NCI-H2227 (cell line): Measurements from ENCODE around the gene NFKBIZ.
"Not testable (repeated sequence)": the region's sequence is repeated elsewhere in the genome, so short reads cannot be mapped to it uniquely, and the experiment has no call there.

Source experiments
- DNase-seq: peaks from one replicate; lab custom pipeline; 2025; ENCODE audit not compliant: unreplicated experiment; lab: John Stamatoyannopoulos, UW

The NFKBIZ gene

DNA sequence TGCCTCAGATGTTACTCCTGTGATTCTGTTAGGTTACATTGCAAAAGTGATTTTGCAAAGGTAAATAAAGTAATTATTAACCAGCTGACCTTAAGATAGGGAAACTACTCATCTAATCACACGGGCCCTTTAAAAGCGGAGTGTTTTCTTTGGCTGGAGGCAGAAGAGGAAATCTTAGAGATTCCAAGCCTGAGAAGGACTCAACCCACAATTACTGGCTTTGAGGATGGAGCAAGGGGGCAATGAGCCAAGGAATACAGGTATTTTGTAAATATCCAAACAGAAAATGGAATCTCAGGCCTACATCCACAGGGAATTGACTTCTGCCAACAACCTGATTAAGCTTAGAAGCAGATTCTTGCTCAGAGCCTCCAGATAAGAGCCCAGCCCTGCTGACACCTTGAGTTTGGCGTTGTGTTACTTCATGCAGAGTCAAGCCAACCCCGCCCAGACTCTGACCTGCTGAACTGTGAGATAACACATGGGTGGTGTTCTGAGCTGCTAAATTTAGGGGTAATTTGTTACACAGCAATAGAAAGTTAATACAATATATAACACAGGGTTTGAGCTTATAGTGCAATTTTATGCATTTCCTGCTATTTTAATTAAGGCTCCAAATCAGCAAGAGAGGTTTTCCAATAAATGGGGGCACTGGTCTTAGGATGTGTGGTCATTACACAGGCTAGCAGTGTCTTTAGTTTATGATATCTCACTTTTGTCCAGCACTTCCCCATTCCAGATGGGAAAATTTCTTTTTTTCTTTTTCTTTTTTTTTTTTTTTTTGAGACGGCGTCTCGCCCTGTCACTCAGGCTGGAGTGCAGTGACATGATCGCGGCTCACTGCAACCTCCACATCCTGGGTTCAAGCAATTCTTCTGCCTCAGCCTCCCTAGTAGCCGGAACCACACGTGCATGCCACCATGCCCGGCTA is 19.5 kb downstream of the NFKBIZ start:
- no peak for DNase-seq

DNA sequence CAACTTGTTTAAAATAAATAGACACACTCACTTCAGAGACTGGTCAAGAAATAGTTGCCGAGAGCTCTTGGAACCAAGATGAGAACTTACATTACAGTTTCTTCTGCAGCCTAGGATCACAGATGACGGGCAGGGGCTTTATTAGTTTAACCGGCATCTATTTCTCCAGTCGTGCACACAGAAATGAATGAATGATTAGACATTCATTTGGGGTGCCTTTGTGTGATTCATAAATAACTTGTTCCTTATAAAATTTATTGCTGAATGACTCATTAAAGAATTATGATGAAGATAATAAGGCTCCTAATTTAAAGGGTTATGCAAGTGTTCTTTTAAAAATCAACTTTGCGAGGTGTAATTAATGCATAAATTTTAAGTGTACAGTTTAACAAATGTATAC is 20.8 kb downstream of the NFKBIZ start:
- DNase-seq = no peak

DNA sequence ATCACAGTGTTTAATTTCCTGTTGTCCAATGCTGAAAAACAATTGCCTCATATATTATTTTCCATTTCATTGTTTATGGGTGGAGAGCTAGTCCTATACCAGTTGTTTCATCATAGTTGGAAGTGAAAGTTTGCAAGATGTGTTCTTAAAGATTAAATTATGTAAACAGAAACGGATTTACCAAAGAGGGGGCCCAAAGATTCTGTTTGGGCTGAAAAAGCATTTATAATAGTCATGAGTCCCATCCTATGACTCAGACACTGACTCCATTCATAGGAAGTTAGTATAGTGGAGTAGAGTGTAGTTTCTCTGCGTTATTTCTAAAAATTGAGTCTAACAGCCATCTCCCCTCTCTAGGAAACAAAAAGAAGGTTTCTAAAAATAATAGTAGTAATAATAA is 24.3 kb downstream of the NFKBIZ start:
- DNase-seq = no peak

DNA sequence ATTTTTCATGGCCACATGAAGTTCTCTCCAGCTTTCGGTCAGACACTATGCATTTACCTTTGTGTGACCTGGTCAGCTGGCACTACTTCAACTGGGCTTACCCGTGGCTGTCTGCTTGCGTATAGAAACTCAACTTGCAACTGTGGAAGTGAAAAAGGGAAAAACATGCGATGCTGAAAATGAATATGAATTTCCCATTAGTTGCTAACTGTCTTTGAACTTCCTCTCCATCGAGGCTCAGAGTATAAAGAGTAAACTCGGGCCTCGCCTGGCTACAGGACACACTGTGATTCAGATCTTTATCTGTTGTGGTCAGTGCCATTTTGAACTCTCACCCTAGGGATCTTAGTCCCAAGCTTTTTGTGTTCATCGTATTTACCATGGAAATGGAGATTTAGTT is 26.8 kb downstream of the NFKBIZ start:
- no peak for DNase-seq

DNA sequence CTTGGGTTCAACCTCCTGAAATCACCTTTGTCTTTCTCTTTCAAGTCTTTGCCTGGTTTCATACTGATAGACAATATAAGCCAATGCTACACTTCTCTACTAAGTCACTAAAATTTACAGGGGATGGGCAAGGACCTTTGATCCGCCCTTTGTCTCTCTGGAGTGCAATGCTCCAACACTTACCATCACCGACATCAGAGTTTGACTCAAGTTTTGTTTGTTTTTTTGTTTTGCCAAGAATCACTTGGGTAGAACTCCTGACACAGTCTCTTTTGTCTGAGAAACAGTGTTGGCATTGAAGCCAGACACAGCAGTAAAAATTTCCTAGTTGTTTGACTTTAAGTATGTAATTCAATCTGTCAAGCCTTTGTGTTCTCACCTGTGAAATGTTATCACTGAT is 29.3 kb downstream of the NFKBIZ start:
- DNase-seq = no peak

DNA sequence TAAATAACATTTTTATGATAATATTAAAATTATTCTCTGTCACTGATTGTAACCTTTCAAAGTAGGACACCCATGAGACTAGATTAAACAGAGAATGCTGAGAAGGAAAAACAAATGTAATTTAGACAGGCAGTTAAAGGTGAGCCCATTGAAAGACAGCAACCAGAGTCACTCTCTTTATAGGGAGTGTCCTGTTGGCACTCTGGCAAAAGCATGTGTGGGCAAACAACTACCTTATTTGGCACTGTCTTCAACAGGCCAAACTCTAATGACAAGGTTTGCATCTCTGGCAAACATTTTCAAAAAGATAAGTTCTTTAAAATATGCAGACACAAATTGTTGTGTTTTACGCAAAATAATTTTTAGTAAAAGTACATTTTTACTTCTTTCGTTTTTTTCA is 29.8 kb downstream of the NFKBIZ start:
- no peak for DNase-seq

DNA sequence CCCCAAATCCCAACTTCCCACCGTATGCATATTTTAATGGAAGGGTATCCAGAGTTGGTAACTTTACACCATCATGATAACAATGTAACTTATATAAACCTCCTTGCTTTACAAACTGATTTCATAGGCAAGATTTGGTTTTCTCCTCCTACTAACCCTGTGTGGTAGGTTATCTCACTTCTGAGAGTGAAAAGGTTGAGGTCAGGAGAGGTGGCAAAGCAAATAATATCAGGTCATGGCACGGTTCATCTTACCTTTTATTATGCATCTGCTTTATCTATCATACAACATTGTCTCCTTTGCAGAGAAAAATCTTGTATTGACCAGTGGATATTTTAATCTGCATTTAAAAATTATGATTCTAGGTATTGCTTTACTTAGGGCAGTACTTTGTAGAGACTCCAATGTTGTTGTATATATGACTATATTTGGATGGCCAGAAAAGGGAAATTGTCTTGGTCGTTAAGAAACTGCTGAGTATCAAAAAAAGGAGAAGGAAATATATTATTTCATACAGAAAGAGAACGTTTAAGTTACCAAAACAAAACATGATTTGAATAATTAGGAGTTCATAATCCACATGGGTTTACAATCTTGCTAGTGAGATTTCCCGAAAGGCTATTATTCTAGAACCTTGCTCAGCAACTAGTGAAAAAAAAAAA is 30.4 kb downstream of the NFKBIZ start:
- no peak for DNase-seq

DNA sequence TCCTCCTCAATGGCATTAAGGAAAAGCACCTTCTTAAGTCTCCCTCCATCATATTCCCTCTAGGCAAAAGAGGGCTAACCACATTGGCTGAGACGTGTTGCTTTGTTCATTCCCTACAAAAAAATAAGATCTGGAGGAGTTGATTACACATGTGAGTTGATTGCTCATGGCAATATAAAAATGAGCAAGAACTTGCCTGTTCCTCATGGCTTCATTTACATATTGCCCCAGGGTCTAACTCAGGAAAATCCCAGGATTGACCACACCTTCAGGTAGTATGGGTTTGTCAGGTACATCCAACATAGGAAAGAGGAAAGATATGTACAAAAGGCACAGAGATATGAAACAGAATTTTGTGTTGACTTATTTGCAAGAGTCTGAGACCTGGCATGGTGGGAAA is 35.5 kb downstream of the NFKBIZ start:
- DNase-seq = no peak

DNA sequence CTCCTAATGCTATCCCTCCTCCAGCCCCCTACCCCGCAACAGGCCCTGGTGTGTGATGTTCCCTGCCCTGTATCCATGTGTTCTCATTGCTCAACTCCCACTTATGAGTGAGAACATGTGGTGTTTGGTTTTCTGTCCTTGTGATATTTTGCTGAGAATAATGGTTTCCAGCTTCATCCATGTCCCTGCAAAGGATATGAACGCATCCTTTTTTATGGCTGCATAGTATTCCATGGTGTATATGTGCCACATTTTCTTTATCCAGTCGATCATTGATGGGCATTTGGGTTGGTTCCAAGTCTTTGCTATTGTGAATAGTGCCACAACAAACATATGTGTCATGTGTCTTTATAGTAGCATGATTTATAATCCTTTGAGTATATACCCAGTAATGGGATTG is 36.3 kb downstream of the NFKBIZ start:
- not testable (repeated sequence) for DNase-seq

DNA sequence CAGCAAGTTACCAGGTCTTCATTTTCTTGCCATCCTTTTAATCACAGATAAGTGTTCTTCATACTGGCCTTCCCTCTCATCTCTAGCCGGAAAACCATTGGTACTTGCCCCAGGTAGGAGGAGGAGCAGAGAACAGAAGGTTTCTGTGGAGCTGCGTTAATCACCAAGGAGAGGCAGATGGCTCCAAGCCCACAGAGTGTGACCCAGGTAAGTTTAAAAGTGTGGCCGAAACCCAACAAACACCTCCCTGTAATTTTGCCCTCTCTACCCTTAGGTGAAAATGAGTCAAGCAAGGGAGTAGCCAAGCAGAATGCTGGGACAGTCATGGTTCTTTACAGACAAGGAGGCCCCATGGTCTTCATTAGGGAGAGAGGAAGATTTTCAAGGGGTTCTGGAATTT is 37.3 kb downstream of the NFKBIZ start:
- DNase-seq = no peak

DNA sequence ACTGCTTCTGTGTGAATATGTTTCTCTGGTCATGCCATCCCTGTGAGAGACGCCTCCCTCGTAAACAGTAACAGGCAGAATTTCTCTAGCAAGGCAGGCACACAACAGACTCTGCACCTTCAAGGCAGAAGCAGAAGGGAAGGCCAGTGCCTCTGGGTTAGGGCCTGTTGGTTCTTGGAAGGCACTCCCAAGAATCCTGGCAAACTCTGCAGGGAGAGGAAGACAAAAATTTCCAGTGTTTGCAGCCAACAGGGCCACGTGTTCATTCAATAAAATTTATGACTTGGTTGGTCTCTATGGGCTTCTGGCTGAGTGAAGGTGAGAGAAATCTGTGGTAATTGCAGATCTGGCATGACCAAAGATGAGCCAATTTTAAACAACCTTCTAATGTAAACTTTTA is 39.3 kb downstream of the NFKBIZ start:
- DNase-seq = no peak

DNA sequence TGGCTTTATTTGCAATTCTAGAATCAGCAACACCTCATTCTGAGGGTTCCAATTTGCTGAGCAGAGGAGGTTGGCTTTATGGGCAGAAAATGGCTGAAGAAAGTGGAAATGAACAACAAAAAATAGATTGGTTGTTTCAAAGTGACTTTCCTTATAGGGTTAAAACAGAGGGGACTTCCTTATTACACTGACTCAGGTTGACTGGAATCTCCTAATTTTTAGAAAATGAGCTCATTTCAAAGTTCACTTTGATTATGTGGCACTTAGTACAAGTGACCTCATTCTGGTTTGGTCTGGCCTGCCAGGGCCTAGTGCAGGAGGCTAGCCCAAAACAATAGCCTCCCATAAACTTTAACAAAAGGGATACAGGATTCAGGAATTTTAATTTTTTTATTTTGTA is 41.4 kb downstream of the NFKBIZ start:
- no peak for DNase-seq

DNA sequence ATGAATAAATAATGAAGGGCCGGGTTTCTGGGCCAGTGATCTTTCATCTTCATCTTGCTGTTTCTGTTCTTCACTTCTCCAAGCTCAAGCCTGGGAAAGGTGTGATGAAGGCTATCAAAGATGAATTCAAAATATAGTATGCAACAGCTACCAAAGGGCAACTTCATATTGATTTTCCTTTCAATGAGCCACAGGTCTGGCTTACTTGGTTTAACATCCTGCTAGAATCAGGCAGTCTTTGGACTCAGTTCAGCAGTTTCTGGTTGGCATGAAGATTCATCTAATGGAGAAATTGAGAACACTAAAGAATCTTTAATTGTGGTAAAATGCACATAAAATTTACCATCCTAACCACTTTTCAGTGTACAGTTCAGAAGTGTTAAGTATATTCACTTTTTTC is 43.3 kb downstream of the NFKBIZ start:
- DNase-seq = no peak

DNA sequence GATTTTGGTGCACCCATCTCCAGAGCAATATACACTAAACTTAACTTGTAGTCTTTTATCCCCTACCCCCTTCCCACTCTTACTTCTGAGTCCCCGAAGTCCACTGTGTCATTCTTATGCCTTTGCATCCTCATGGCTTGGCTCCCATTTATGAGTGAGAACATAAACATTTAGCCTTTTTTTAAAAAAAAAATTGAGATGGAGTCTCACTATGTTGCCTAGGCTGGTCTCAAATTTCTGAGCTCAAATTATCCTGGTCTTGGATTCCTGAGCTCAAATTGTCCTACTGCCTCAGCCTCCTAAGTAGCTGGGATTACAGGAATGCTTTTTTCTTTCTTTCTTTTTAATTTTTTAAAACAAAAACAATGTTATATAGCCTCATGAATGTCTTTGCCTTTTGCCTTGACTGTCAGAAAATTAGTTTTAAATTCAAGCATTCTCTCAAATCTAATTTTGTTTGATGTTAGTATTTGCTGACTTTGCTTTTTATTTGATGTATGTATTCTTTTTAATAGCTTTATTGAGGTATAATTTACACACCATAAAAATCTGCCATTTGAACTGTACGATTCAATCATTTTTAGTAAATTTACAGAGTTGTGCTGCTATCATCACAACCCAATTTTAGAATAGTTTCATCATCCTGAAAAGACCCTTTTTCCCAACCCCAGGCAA is 46.9 kb downstream of the NFKBIZ start:
- DNase-seq = no peak

DNA sequence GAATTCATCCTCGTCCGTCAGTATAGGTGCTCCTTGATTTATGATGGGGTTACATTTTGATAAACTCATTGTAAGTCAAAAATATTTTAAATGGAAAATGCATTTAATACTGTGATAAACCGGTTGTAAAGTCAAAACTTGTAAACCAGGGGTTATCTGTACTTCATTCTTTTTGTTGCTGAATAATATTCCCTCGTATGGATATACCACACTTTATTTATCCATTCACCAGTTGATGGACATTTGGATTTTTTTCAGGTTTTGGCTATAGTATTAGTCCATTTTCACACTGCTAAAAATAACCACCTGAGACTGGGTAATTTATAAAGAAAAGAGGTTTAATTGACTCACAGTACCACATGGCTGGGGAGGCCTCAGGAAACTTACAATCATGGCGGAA is 47.7 kb downstream of the NFKBIZ start:
- no peak for DNase-seq

DNA sequence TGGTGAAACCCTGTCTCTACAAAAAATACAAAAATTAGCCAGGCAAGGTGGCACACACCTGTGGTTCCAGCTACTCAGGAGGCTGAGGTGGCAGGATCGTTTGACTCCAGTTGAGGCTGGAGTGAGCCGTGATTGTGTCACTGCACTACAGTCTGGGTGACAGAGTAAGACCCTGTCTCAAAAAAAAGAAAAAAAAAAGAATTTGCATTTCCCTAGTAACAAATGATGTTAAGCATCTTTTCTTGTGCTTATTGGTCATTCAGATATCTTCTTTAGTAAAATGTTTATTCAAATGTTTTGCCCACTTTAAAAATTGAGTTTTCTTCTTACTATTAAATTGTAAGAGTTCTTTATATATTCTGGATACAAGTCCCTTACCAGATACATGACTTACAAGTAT is 48.7 kb downstream of the NFKBIZ start:
- no peak for DNase-seq

DNA sequence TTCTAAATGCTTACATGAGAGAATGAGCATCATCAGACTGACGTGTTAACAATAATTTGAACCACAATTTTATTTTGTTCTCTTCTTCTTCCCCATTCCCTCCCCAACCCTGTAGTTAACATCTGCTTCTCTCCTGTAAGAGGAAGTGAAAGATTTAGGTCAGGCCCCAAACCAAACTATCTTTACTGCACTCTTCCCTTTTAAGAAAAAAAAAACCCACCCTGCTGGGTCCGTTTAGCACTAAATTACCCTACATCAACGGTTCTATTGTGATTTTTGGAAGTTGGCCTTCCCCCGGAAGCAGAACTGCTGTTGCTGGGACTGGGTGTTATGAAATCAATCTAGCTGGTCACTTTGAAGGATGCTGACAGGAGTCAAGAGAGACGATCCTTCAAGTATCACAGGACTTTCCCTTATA is 49.4 kb downstream of the NFKBIZ start:
- no peak for DNase-seq

DNA sequence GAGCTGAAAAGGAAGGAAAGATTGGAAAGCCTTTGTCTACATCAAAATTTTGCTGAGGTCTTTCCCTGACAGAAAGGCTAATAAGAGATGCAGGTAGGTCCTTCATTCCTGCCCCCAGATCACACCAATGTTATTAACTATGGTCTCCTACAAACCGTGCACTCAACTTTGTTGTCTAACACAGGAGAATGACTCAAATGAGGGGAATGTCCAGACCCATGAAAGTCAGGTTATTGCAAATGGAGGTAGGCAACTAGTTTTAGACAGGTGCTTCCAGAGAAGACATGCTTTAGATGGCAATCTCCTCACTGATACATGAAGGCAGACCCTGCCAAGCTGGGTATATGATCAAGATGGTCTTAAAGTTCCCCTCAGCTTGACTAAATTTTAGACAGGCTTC is 51.0 kb downstream of the NFKBIZ start:
- DNase-seq = no peak

DNA sequence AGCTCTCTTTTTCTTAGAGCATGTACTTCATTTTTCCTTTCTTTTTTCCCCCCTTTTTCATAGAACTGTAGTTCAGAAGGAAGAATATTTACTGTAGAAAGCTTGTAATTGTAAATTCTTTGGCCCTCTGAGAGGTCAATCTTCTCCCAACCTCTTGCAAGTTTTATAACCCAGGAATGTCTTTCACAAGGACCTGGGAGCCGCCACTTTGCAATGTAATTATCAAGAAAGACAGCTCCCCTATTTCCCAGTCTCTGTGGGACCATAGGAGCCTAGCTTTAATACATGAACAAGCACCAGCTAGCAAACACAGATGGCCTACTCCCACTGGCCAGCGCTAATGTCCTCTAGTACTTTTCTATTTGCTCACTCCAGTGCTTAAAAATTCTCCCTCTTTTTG is 51.4 kb downstream of the NFKBIZ start:
- DNase-seq = no peak

DNA sequence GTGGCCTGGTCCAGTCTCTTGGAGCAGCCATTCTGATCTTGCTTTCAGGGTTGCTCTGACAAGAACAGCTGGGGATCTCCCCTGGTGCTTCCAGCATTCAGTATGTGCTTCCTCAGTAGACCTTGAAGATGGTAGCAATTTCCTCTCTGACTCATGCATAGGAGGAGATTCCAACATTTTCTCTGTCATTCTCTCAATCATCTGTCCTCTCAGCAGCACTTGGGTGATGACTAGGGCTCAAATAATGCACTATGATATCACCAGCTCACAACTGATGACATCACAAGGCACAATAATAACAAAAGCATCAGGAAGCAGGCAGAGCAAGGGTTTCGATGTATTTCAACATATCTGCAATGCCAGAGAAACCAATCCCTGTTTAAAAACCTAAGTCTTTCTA is 52.7 kb downstream of the NFKBIZ start:
- DNase-seq = no peak

DNA sequence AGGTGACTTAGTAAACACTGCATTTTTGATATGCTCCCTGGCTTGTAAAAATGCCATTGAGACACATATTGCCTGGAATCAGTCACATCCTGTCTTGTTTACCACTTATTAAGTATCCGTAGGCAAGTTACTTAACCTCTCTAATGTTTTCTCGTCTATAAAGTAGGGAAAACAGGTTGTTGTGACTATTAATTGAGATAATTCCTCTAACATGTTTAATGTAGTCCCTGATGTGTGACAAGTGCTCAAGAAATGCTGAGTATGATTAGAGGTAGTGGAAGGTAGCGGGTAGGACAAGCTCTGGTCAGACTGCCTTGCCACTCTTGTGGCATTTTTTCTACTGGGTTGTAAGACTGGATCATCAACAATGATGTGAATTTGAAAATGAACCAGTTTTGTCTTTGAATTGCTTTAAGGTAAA is 54.1 kb downstream of the NFKBIZ start:
- DNase-seq = no peak

DNA sequence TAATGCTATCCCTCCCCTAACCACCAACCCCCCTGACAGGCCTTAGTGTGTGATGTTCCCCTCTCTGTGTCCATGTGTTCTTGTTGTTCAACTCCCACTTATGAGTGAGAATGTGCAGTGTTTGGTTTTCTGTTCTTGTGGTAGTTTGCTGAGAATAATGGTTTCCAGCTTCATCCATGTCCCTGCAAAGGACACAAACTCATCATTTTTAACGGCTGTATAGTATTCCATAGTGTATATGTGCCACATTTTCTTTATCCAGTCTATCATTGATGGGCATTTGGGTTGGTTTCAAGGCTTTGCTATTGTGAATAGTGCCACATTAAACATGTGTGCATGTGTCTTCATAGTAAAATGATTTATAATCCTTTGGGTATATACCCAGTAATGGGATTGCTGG is 56.3 kb downstream of the NFKBIZ start:
- not testable (repeated sequence) for DNase-seq
